Neural crest cell (in vitro differentiated cells): ENCODE data around the gene DYNC1LI1. TPM values are rescaled to one million over a fixed set of nuclear protein-coding genes. Genes with fewer than 3 reads are reported as not detected.

Experiments used
- DNase-seq: peaks from one replicate; pipeline ENCODE4 v3.0.0; 2021; ENCODE audit warnings: low read depth, mixed read lengths, low spot score
- H3K27ac Mint-ChIP-seq: one replicate; pipeline ENCODE4 v1.8.0; 2021; ENCODE audit warnings: mild to moderate bottlenecking, mixed read lengths; ENCODE audit not compliant: unreplicated experiment
- H3K27me3 Mint-ChIP-seq: 2 replicates; pipeline ENCODE4 v1.8.0; 2021; ENCODE audit warnings: low read depth, mild to moderate bottlenecking, mixed read lengths
- H3K36me3 Mint-ChIP-seq: 2 replicates; pipeline ENCODE4 v1.8.0; 2021; ENCODE audit warnings: low read depth, mild to moderate bottlenecking, mixed read lengths
- H3K4me1 Mint-ChIP-seq: 2 replicates; pipeline ENCODE4 v1.8.0; 2021; ENCODE audit warnings: mixed read lengths
- H3K4me3 Mint-ChIP-seq: one replicate; pipeline ENCODE4 v1.8.0; 2021; ENCODE audit warnings: mild to moderate bottlenecking, mixed read lengths
- H3K9me3 Mint-ChIP-seq: 2 replicates; pipeline ENCODE4 v1.8.0; 2021; ENCODE audit warnings: mixed read lengths
- total RNA-seq: library from RNA; stranded (reverse); gene quantifications from 2 replicates; pipeline ENCODE4 v1.2.1, GENCODE V29; 2021
- TF ChIP-seq, protein P1 (sequence below): fragments of 200-600 bp; sonication (generic); conservative IDR thresholded peaks from 2 replicates; pipeline ENCODE4 v1.5.0; 2021; ENCODE audit warnings: antibody characterized with exemption, mild to moderate bottlenecking

DYNC1LI1 gene
- total RNA-seq, 1 donor from 2014 or later, result 58.7 TPM

DNA sequence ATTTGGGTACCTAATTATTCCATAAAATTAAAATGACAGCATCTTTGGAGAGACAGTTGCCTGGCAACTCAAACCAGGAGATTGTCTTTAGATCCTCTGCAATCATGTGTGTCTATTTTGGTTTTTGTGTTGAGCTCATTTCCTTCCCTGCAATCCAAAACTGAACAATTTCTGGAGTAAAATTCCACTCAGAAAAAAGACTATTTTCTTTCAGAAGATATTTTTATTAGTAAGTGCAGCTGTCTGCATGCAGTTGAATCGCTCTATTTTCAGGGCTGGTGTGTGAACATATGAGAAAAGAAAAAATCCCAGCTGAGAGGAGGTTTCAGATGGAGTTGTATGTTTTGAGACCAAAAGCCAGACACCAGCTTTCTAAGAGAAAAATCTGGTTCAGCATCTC lies 41.9 kb upstream of the DYNC1LI1 start:
- no peak overlapping the region for H3K4me3 Mint-ChIP-seq

DNA sequence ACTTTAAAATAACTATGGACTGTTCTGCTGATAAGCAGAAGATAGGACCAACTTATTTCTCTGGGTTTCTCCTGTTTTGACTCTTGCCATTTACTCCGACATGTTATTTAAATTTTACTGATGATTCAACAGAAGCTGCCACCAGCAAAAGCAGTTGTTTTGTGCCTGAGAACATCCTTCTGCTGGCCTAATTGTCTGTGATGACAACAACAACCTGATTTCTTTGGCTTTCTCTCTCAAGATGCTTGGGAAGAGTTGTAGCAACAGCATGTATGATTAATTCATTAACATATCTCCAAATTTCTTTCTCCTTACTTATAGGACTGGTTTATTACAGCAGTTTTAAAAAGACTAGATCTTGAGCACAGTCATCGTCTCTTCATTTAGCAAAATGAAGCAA lies 36.9 kb upstream of the DYNC1LI1 start:
- Mint-ChIP-seq H3K4me3 (no peak overlapping the region), H3K27ac (no peak overlapping the region), H3K4me1 (peaks cover 9% of the 10 kb centered on the region), H3K36me3 (no peaks in the 10 kb centered on the region), H3K9me3 (no peaks in the 10 kb centered on the region), H3K27me3 (no peaks in the 10 kb centered on the region)
- DNase-seq, result no peak
- TF ChIP-seq, protein P1, sequence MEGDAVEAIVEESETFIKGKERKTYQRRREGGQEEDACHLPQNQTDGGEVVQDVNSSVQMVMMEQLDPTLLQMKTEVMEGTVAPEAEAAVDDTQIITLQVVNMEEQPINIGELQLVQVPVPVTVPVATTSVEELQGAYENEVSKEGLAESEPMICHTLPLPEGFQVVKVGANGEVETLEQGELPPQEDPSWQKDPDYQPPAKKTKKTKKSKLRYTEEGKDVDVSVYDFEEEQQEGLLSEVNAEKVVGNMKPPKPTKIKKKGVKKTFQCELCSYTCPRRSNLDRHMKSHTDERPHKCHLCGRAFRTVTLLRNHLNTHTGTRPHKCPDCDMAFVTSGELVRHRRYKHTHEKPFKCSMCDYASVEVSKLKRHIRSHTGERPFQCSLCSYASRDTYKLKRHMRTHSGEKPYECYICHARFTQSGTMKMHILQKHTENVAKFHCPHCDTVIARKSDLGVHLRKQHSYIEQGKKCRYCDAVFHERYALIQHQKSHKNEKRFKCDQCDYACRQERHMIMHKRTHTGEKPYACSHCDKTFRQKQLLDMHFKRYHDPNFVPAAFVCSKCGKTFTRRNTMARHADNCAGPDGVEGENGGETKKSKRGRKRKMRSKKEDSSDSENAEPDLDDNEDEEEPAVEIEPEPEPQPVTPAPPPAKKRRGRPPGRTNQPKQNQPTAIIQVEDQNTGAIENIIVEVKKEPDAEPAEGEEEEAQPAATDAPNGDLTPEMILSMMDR, result no peak

More for the DNA sequence above, 41.9 kb upstream of the DYNC1LI1 start:
- no peaks in the 10 kb centered on the region for H3K9me3 Mint-ChIP-seq
- no peaks in the 10 kb centered on the region for H3K4me1 Mint-ChIP-seq
- H3K27me3 Mint-ChIP-seq, result no peaks in the 10 kb centered on the region
- H3K36me3 Mint-ChIP-seq, result no peaks in the 10 kb centered on the region
- no peak for DNase-seq
- no peak overlapping the region for H3K27ac Mint-ChIP-seq
- TF ChIP-seq, protein P1, result no peak

DNA sequence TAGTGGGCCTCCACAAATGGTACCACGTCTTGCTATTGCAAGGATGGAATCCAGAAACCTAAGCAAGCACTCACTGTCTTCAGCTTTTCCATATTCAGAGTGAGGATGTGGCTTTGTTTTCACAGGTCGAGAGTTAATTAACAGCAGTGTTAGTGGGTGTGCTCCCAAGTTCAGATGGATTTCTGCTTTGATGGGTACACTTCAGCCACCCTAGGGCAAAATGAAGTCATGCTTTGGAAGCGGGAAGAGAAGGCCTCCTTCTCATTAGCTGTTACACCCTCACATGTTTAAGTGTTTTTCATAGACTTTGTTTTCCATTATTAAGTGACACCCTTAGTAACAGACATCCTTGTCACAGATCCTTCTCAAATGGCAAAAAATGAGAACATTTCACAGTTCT lies 36.3 kb upstream of the DYNC1LI1 start:
- no peaks in the 10 kb centered on the region for H3K27me3 Mint-ChIP-seq
- no peaks in the 10 kb centered on the region for H3K9me3 Mint-ChIP-seq
- DNase-seq, result no peak
- H3K4me1 Mint-ChIP-seq, result peaks cover 9% of the 10 kb centered on the region
- TF ChIP-seq, protein P1, result no peak
- H3K27ac Mint-ChIP-seq, result no peak overlapping the region
- no peaks in the 10 kb centered on the region for H3K36me3 Mint-ChIP-seq
- H3K4me3 Mint-ChIP-seq, result no peak overlapping the region

DNA sequence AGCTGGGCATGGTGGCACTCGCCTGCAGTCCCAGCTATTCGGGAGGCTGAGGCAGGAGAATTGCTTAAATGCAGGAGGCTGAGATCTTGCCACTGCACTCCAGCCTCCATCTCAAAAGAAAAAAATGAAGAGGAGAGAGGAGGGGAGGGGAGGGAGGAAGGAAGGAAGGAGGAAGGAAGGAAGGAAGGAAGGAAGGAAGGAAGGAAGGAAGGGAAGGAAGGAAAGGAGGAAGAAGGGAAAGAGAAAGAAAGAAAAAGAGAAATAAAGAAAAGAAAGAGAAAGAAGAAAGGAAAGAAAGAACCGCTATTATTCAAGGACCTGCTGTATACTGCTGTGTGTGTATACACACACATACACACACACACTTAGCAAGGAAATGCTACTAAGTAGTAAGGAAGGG lies 35.6 kb upstream of the DYNC1LI1 start:
- TF ChIP-seq, protein P1, result no peak
- H3K27ac Mint-ChIP-seq, result no peak overlapping the region
- DNase-seq, result no peak
- H3K27me3 Mint-ChIP-seq, result no peaks in the 10 kb centered on the region
- no peaks in the 10 kb centered on the region for H3K36me3 Mint-ChIP-seq
- no peak overlapping the region for H3K4me3 Mint-ChIP-seq
- H3K9me3 Mint-ChIP-seq, result no peaks in the 10 kb centered on the region
- peaks cover 15% of the 10 kb centered on the region for H3K4me1 Mint-ChIP-seq

DNA sequence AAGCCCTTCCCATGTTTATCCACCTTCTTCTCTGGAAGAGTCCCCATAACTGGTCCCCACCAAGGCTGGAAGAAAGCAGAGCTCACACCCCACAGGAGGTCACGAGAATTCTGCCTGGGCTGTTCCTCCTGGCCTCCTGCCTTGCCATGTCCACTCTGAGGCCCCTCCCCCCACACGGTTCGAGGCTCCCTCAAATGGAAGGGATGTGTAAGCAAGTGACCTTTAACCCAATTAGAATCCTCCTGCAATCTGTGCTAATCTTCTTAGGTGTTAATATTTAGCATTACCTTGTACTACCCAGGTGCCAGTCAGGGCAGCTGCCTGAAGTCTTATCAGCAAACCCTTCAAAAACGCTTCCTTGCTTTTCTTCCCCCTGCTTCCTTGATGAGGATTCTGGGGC lies 32.4 kb upstream of the DYNC1LI1 start:
- Mint-ChIP-seq H3K36me3 (no peaks in the 10 kb centered on the region), H3K9me3 (no peaks in the 10 kb centered on the region), H3K4me1 (peaks cover 15% of the 10 kb centered on the region), H3K4me3 (no peak overlapping the region), H3K27me3 (no peaks in the 10 kb centered on the region), H3K27ac (no peak overlapping the region)
- TF ChIP-seq, protein P1, result no peak
- no peak for DNase-seq

DNA sequence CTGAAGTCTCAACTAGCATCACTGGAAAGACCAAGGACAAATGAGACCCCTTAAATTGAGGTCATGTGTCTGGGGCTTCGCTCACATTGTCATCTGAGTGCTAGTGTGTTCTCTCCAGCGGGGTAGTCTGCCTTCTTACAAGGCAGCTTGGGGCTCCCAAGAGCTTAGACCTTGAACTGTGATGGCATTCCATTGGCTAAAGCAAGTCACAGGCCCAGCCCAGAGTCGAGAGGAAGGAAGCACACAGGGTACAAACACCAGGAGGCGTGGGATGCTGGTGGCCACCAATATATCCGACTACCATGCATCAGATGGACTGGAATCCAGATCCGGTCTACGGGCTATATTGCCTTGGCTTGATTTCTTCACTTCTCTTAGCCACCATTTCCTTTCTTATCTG lies 31.5 kb upstream of the DYNC1LI1 start:
- no peaks in the 10 kb centered on the region for H3K36me3 Mint-ChIP-seq
- no peak overlapping the region for H3K4me3 Mint-ChIP-seq
- no peaks in the 10 kb centered on the region for H3K27me3 Mint-ChIP-seq
- H3K27ac Mint-ChIP-seq, result no peak overlapping the region
- H3K9me3 Mint-ChIP-seq, result no peaks in the 10 kb centered on the region
- TF ChIP-seq, protein P1, result no peak
- DNase-seq, result no peak
- H3K4me1 Mint-ChIP-seq, result peaks cover 15% of the 10 kb centered on the region
